Body of pancreas (tissue), 4 donors: ENCODE data around the gene MMP20.

Experiments
- CTCF ChIP-seq, 7 experiments: fragments of 450-650 bp in 4 of 7; fragments of 200-600 bp in 3 of 7; sonication (generic) in 3 of 7; IDR thresholded peaks; one replicate each; pipeline ENCODE4 v1.5.1; 2016 to 2019; ENCODE audit warnings: antibody characterized with exemption in 7 of 7
- POLR2A ChIP-seq, 3 donors: fragments of 450-650 bp; IDR thresholded peaks; one replicate each; pipeline ENCODE4 v1.6.1; 2016; ENCODE audit warnings: antibody characterized with exemption in 3 of 3, mild to moderate bottlenecking in 2 of 3

DNA sequence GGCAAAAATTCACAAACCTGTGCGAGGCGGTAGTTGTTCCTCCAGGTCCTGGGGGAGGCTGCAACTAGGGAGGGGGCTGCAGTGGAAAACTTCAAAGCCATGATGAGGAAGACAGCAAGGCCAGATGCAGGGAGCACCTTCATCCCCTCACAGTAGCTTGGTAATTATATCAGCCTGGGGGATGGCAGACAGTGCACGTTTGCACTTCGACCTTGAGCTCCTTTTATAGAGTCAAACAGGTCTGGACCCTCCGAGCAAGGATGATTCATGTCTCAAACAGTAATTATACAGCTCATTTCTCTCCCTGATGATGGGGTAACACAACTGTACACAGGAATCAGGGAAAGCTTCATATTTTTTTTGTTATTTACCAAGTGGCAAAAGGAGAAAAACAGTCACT lies at the start of gene MMP20:
- TF ChIP-seq CTCF (IDR thresholded peaks at IDR 0.05) (no peak), POLR2A (IDR thresholded peaks at IDR 0.05) (no peak)
